Renal pelvis (tissue), 4 donors: ENCODE results near the gene CTNNA3. TPM values are rescaled to one million over a fixed set of nuclear protein-coding genes. Genes with fewer than 3 reads are reported as not detected.

Source experiments
- DNase-seq: peaks from one replicate; pipeline ENCODE4 v3.0.0-alpha.2; 2013
- polyA plus RNA-seq, 3 donors: library from polyadenylated mRNA; unstranded; fragments of 120-200 nt; gene quantifications; one replicate each; pipeline ENCODE4 v1.2.1, GENCODE V29; 2013; ENCODE audit not compliant: insufficient read length in 3 of 3

CTNNA3 gene
- polyA plus RNA-seq, 3 donors: 2.8 to 4.2 (median 4.1) TPM

- DNase-seq: no peak
These were observed 933.7 kb downstream of the CTNNA3 start for GRCh38 chr10:66762218-66762729.

GRCh38 chr10:66760941-66761340, 935.1 kb downstream of the CTNNA3 start:
- no peak for DNase-seq

GRCh38 chr10:66755474-66755873, 940.5 kb downstream of the CTNNA3 start:
- no peak for DNase-seq

GRCh38 chr10:66752714-66753113, 943.3 kb downstream of the CTNNA3 start:
- no peak for DNase-seq

- DNase-seq: no peak
These were observed 947.8 kb downstream of the CTNNA3 start for GRCh38 chr10:66748217-66748616.

GRCh38 chr10:66747451-66747850, 948.5 kb downstream of the CTNNA3 start:
- no peak for DNase-seq

GRCh38 chr10:66746711-66747110, 949.3 kb downstream of the CTNNA3 start:
- DNase-seq: no peak

GRCh38 chr10:66746246-66746645, 949.7 kb downstream of the CTNNA3 start:
- no peak for DNase-seq

- no peak for DNase-seq
These were observed 951.1 kb downstream of the CTNNA3 start for GRCh38 chr10:66744915-66745314.

GRCh38 chr10:66737241-66737640, 958.8 kb downstream of the CTNNA3 start:
- no peak for DNase-seq

GRCh38 chr10:66723608-66724400, 972.2 kb downstream of the CTNNA3 start:
- DNase-seq: peak; percentile 9

GRCh38 chr10:66719483-66719882, 976.5 kb downstream of the CTNNA3 start:
- DNase-seq: no peak

- peak; percentile 69 for DNase-seq
These were observed 978.6 kb downstream of the CTNNA3 start for GRCh38 chr10:66717231-66717981.

- no peak for DNase-seq
These were observed 981.3 kb downstream of the CTNNA3 start for GRCh38 chr10:66714741-66715140.

GRCh38 chr10:66713387-66713786, 982.6 kb downstream of the CTNNA3 start:
- no peak for DNase-seq

GRCh38 chr10:66698069-66698468, 997.9 kb downstream of the CTNNA3 start:
- no peak for DNase-seq

GRCh38 chr10:66695046-66695445, 1000.9 kb downstream of the CTNNA3 start:
- no peak for DNase-seq

- DNase-seq: no peak
These were observed 1011.4 kb downstream of the CTNNA3 start for GRCh38 chr10:66684581-66684980.

GRCh38 chr10:66680886-66681285, 1015.1 kb downstream of the CTNNA3 start:
- DNase-seq: no peak

GRCh38 chr10:66678521-66678920, 1017.5 kb downstream of the CTNNA3 start:
- DNase-seq: no peak

GRCh38 chr10:66673071-66673470, 1022.9 kb downstream of the CTNNA3 start:
- DNase-seq: no peak

GRCh38 chr10:66671562-66671961, 1024.4 kb downstream of the CTNNA3 start:
- no peak for DNase-seq

- DNase-seq: no peak
These were observed 1024.9 kb downstream of the CTNNA3 start for GRCh38 chr10:66671064-66671463.
